IPS-18a (cell line): ENCODE results near the gene ARHGAP15.
"Not testable (repeated sequence)": the region's sequence is repeated elsewhere in the genome, so short reads cannot be mapped to it uniquely, and the experiment has no call there.

Experiments
- H3K27ac ChIP-seq: one replicate; pipeline ENCODE4 v1.5.1; 2013; ENCODE audit warnings: low read length
- H3K27me3 ChIP-seq: one replicate; pipeline ENCODE4 v1.6.1; 2013; ENCODE audit warnings: mild to moderate bottlenecking, low read length; ENCODE audit not compliant: control insufficient read depth, insufficient read depth
- H3K36me3 ChIP-seq: one replicate; pipeline ENCODE4 v1.6.1; 2013; ENCODE audit warnings: low read depth, low read length; ENCODE audit not compliant: control insufficient read depth
- H3K4me1 ChIP-seq: one replicate; pipeline ENCODE4 v1.6.1; 2013; ENCODE audit warnings: low read depth, low read length; ENCODE audit not compliant: control insufficient read depth
- H3K4me3 ChIP-seq: one replicate; pipeline ENCODE4 v1.5.1; 2013; ENCODE audit warnings: low read length
- H3K9ac ChIP-seq: one replicate; pipeline ENCODE4 v1.6.1; 2013; ENCODE audit warnings: mild to moderate bottlenecking, low read length, moderate library complexity
- H3K9me3 ChIP-seq: one replicate; pipeline ENCODE4 v1.6.1; 2013; ENCODE audit warnings: low read depth, low read length; ENCODE audit not compliant: control insufficient read depth

ARHGAP15 gene

GRCh38 chr2:143128681-143129580 is at the start of gene ARHGAP15:
TSS of gene ARHGAP15 (plus strand) at chr2:143129419.
- H3K36me3 ChIP-seq: no peaks in the 10 kb centered on the region
- H3K4me1 ChIP-seq: no peaks in the 10 kb centered on the region
- no peak within 1 kb of the TSS for H3K9ac ChIP-seq
- no peak within 1 kb of the TSS for H3K27ac ChIP-seq
- H3K4me3 ChIP-seq: no peak within 1 kb of the TSS
- H3K27me3 ChIP-seq: no peaks in the 10 kb centered on the region
- no peaks in the 10 kb centered on the region for H3K9me3 ChIP-seq

- no peak overlapping the region for H3K4me3 ChIP-seq
- no peaks in the 10 kb centered on the region for H3K9me3 ChIP-seq
- no peak overlapping the region for H3K27ac ChIP-seq
- H3K4me1 ChIP-seq: no peaks in the 10 kb centered on the region
- no peaks in the 10 kb centered on the region for H3K27me3 ChIP-seq
- H3K9ac ChIP-seq: no peak overlapping the region
- no peaks in the 10 kb centered on the region for H3K36me3 ChIP-seq
Observed at GRCh38 chr2:143081616-143082015, 47.6 kb upstream of the ARHGAP15 start.

- no peaks in the 10 kb centered on the region for H3K36me3 ChIP-seq
- no peaks in the 10 kb centered on the region for H3K4me1 ChIP-seq
- H3K9me3 ChIP-seq: no peaks in the 10 kb centered on the region
- H3K4me3 ChIP-seq: no peak overlapping the region
- H3K27me3 ChIP-seq: no peaks in the 10 kb centered on the region
- H3K27ac ChIP-seq: no peak overlapping the region
- no peak overlapping the region for H3K9ac ChIP-seq
Observed at GRCh38 chr2:143083636-143084035, 45.6 kb upstream of the ARHGAP15 start.

- Histone ChIP-seq H3K36me3 (no peaks in the 10 kb centered on the region), H3K9me3 (no peaks in the 10 kb centered on the region), H3K4me1 (no peaks in the 10 kb centered on the region), H3K9ac (no peak overlapping the region), H3K27me3 (no peaks in the 10 kb centered on the region), H3K4me3 (no peak overlapping the region), H3K27ac (no peak overlapping the region)
Observed at GRCh38 chr2:143084462-143084861, 44.8 kb upstream of the ARHGAP15 start.

GRCh38 chr2:143085125-143085784 is 44.0 kb upstream of the ARHGAP15 start:
- H3K4me3 ChIP-seq: no peak overlapping the region
- H3K4me1 ChIP-seq: no peaks in the 10 kb centered on the region

GRCh38 chr2:143087033-143087432 is 42.2 kb upstream of the ARHGAP15 start:
- Histone ChIP-seq H3K4me3 (no peak overlapping the region), H3K9me3 (no peaks in the 10 kb centered on the region), H3K27me3 (no peaks in the 10 kb centered on the region), H3K4me1 (no peaks in the 10 kb centered on the region), H3K36me3 (no peaks in the 10 kb centered on the region), H3K9ac (no peak overlapping the region), H3K27ac (no peak overlapping the region)

More at GRCh38 chr2:143085125-143085784, 44.0 kb upstream of the ARHGAP15 start:
- Histone ChIP-seq H3K9me3 (no peaks in the 10 kb centered on the region), H3K9ac (no peak overlapping the region), H3K27me3 (no peaks in the 10 kb centered on the region), H3K27ac (no peak overlapping the region), H3K36me3 (no peaks in the 10 kb centered on the region)

GRCh38 chr2:143088388-143088787 is 40.8 kb upstream of the ARHGAP15 start:
- no peak overlapping the region for H3K9ac ChIP-seq

GRCh38 chr2:143089520-143089919 is 39.7 kb upstream of the ARHGAP15 start:
- H3K9ac ChIP-seq, H3K27me3 ChIP-seq, H3K27ac ChIP-seq, H3K4me3 ChIP-seq, H3K9me3 ChIP-seq, H3K4me1 ChIP-seq, H3K36me3 ChIP-seq: not testable (repeated sequence)

More at GRCh38 chr2:143088388-143088787, 40.8 kb upstream of the ARHGAP15 start:
- H3K27me3 ChIP-seq: no peaks in the 10 kb centered on the region
- no peaks in the 10 kb centered on the region for H3K36me3 ChIP-seq
- no peaks in the 10 kb centered on the region for H3K9me3 ChIP-seq
- H3K4me3 ChIP-seq: no peak overlapping the region
- H3K4me1 ChIP-seq: no peaks in the 10 kb centered on the region
- H3K27ac ChIP-seq: no peak overlapping the region

- no peak overlapping the region for H3K27ac ChIP-seq
- H3K4me3 ChIP-seq: no peak overlapping the region
- no peaks in the 10 kb centered on the region for H3K36me3 ChIP-seq
- no peaks in the 10 kb centered on the region for H3K27me3 ChIP-seq
- H3K4me1 ChIP-seq: no peaks in the 10 kb centered on the region
- no peaks in the 10 kb centered on the region for H3K9me3 ChIP-seq
- H3K9ac ChIP-seq: no peak overlapping the region
Observed at GRCh38 chr2:143110758-143111428, 18.3 kb upstream of the ARHGAP15 start.

- Histone ChIP-seq H3K27me3 (no peaks in the 10 kb centered on the region), H3K9me3 (no peaks in the 10 kb centered on the region), H3K36me3 (no peaks in the 10 kb centered on the region), H3K4me1 (no peaks in the 10 kb centered on the region), H3K27ac (no peak overlapping the region), H3K9ac (no peak overlapping the region), H3K4me3 (no peak overlapping the region)
Observed at GRCh38 chr2:143117225-143117624, 12.0 kb upstream of the ARHGAP15 start.

- Histone ChIP-seq H3K36me3 (no peaks in the 10 kb centered on the region), H3K27ac (no peak overlapping the region), H3K9ac (no peak overlapping the region), H3K4me1 (no peaks in the 10 kb centered on the region), H3K27me3 (no peaks in the 10 kb centered on the region), H3K9me3 (no peaks in the 10 kb centered on the region), H3K4me3 (no peak overlapping the region)
Observed at GRCh38 chr2:143121079-143121478, 8.1 kb upstream of the ARHGAP15 start.
